Measurements from ENCODE around the gene FAM174C.

Gene FAM174C

GRCh38 chr19:1321539-1321938 lies 46.2 kb downstream of the FAM174C start:
- no peak for DNase-seq (ENCODE audit: low read depth in 2 of 2)

- no peak for DNase-seq (ENCODE audit: low read depth in 2 of 2)
Observed at GRCh38 chr19:1322198-1322981, 47.1 kb downstream of the FAM174C start.

GRCh38 chr19:1324249-1324805 lies 49.0 kb downstream of the FAM174C start:
- DNase-seq (ENCODE audit: low read depth in 2 of 2): no peak

GRCh38 chr19:1324806-1325567 lies 49.7 kb downstream of the FAM174C start:
- DNase-seq (ENCODE audit: low read depth in 2 of 2): peak in 1 of 2 donors; percentile 15

- no peak for DNase-seq (ENCODE audit: low read depth in 2 of 2)
Observed at GRCh38 chr19:1325568-1326294, 50.4 kb downstream of the FAM174C start.

GRCh38 chr19:1327125-1327524 lies 51.8 kb downstream of the FAM174C start:
- DNase-seq (ENCODE audit: low read depth in 2 of 2): no peak
